GM04503 (cell line): ENCODE data around the gene KCNK10.
A peak's percentile ranks its signal among the peaks of the same experiment; 100 is the strongest.

Source experiments
- DNase-seq: peaks from one replicate; pipeline ENCODE4 v3.0.0-alpha.2; 2012; ENCODE audit warnings: low read depth

KCNK10 gene, protein sequence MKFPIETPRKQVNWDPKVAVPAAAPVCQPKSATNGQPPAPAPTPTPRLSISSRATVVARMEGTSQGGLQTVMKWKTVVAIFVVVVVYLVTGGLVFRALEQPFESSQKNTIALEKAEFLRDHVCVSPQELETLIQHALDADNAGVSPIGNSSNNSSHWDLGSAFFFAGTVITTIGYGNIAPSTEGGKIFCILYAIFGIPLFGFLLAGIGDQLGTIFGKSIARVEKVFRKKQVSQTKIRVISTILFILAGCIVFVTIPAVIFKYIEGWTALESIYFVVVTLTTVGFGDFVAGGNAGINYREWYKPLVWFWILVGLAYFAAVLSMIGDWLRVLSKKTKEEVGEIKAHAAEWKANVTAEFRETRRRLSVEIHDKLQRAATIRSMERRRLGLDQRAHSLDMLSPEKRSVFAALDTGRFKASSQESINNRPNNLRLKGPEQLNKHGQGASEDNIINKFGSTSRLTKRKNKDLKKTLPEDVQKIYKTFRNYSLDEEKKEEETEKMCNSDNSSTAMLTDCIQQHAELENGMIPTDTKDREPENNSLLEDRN

DNA sequence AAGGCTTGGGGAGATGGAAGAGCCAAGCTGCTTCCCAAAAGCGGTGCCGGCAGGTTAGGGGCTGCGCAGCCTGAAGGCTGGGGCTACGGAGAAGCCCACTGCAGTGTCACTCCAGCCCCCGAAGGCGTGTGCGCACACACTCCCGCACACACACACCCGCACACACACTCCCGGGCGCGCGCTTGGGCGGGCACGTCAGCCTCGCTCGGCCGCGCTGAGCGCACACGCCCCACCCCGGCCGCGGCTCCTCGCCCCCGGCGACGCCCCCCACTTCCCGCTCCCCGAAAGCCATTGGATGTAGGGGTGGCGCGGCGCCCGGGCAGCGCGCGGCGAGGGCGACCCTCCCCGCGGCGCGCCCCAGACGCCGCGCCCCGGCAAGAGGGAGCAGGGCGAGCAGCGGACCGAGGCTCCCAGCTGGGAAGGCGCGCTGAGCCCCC lies at the start of gene KCNK10:
Gene KCNK10, minus strand, starts transcription at position 184 of the 437 bp plus-strand sequence. CDS start 471 bp downstream, outside the sequence.
- DNase-seq = no peak

DNA sequence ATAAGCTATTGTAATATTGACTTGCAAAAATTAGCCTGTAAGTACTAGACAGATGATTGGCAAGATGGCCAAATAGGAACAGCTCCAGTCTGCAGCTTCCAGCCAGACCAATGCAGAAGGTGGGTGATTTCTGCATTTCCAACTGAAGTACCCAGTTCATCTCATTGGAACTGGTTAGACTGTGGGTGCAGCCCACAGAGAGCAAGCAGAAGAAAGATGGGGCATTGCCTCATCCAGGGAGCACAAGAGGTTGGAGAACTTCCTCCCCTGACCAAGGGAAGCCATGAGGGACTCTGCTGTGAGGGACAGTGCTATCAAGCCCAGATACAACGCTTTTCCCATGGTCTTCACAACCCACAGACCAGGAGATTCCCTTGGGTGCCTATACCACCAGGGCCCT lies 46.4 kb upstream of the KCNK10 start:
- no peak for DNase-seq

DNA sequence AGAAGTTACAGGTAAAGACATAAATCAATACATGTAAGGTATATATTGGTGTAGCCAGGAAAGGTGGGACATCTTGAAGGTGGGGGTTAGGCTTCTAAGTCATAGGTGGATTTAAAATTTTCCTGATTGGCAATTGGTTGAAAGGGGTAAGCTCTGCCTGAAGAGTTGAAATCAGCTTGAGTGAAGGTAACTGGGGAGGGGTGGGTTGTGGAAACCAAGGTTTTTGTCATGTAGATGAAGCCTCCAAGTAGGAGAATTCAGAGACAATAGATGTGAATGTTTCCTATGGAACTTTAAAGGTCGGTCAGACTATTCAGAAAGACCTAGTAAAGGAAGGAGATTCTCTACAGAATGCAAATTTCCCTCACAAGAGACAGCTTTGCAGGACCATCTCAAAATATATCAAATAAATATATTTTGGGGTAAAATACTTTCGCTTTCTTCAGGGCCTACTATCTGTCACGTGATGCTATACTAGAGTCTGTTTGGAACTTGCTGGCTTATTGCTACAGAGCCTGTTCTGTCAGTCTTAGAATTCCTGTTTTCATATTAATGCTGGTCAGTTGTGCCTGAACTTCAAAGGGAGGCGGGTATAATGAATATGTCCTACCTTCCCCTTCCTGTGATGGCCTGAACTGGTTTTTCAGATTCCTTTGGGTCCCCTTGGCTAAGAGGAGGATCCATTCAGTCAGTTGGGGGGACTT lies 41.8 kb upstream of the KCNK10 start:
- DNase-seq = no peak

DNA sequence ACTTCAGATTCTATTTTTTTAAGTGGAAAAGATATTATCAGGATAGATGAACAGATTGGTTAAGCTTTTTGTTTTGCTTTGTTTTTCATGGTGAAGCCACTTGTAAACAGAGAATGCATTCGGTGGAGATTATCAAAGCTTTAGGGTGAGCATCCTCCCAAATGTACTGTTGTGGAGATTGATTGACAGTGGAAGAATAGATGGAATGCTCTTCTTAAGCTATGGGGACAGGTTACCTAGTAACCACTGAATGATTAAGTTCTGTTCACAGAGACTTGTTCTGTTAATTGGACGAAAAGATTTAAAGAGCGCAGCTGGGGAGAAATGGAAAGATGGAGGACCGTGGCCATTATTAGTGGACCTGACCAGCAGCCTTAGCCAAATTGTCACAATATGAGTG lies 40.6 kb upstream of the KCNK10 start:
- no peak for DNase-seq

DNA sequence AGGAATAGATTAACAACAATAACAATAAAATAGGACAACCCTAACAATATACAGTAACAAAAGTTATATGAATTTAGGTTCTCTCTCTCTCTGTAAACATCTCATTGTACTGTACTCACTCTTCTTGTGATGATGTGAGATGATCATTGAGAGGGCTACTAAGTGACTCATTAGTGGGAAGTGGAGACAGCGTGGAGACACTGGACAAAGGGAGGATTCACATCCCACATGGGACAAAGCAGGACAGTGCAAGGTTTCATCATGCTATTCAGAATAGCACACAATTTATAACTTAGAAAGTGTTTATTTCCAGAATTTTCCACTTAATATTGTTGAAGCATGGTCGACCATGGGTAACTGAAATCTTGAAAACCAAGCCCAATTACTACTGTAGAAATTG lies 36.4 kb upstream of the KCNK10 start:
- no peak for DNase-seq

DNA sequence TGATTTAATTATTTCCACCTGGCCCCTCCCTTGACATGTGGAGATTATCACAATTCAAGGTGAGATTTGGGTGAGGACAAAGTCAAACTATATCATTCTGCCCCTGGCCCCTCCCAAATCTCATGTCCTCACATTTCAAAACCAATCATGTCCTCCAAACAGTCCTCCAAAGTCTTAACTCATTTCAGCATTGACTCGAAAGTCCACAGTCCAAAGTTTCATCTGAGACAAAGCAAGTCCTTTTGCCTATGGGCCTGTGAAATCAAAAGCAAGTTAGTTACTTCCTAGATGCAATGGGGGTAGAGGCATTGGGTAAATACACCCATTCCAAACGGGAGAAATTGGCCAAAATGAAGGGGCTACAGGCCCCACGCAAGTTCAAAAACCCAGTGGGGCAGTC lies 31.3 kb upstream of the KCNK10 start:
- no peak for DNase-seq

DNA sequence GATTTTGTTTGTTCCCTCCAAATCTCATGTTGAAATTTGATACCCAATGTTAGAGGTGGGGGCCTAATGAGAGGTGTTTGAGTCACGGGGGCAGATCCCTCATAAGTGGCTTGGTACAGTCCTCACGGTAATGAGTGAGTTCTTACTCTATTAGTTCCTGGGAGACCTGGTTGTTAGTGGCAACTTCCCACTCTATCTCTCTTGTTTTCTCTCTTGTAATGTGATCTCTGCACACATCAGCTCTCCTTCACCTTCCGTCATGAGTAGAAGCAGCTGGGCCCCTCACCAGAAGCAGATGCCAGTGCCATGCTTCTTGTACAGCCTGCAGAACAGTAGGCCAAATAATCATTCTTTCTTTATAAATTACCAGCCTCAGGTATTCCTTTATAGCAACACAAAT lies 29.6 kb upstream of the KCNK10 start:
- no peak for DNase-seq

DNA sequence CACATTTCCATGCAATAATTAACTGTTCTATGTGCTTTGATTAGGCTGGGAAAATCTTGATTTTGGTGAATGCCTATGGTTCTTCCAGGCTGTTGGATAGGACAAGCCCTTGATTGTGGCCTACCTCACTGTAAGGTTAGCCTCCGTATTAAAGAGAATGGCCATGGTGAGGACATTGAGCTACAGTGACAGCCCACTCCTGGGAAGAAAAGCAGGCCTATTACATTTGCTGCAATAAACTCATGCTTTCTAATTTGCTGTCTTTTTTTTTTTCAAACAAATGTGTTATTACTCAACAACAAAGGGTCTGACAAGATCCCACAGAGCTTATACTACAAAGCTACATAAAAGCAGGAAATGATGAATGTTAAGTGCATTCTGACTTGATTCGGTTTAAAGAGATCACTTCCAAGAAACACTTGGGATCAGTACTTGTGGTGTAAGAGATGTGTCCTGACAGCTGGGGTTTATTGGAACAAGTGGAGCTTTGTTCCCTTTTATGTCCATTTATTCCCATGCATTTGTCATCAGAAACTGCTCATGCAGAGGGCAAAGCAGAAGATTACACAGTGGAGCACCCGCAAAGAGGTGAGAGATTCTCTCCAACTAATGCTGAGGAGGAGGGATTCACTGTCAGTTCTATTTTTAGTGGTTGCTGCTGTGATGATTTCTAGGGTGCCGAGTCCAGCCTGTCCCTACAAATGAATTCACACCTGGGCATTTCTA lies 29.1 kb upstream of the KCNK10 start:
- no peak for DNase-seq

DNA sequence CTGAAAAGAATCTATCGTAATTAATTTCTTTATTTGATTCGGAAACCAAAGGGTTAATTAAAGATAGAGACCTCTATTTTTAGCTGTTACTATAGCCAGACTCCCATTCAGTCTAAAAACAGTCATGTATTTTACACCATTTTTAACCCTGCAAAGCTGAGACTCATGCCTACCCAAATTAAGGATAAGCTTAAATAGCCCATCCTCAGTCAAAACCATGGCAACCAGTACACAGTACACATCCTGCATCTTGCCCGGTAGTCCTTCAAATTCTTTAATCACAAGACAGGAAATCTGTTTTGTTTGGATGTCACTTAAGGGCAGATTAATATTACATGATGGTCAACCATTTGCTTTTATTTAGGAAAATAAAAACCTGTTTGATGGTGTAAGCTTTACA lies 25.5 kb upstream of the KCNK10 start:
- no peak for DNase-seq

DNA sequence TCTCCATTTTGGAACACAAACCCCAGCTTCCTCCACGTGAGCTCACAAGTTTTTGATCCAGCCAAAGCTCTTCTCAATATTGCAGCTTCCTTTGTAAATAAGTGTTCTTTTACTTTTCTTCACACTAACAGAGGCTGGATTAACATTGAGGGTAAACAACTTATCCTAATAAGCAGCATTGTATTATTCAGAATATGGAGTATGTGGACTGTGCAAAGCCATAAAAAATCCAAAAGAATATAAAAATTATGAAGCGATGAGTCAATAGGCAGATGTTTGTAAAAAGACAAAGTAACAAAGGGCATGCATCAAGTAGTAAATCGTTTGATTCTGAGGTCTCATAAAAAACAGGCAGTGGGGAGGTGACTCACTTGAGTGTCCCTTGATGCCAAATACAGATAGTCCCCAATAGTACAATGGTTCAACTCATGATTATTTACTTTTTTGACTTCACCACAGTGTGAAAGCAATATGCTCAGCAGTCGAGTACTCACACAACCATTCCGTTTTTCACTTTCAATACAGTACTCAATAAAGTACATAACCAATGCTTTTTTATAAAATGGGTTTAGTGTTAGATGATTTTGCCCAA lies 23.1 kb upstream of the KCNK10 start:
- DNase-seq = peak; percentile 8

DNA sequence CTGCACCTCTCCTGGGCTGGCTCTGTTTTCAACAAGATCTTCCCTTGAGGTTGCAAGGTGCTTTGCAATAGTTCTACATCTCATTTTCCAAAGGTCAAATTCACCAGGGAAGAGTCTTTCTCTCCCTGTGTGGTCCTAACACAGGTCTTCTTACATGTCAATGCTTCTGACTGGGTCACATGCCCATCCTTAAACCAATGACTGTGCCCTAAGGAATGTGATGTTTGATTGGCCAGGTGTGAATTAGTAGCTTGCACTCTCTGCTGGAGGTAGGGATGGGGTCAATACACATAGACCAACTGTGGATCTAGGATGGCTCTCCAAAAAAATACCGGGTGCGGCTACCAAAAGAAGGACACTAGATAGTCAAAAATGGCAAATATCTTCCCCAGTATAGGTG lies 19.9 kb upstream of the KCNK10 start:
- no peak for DNase-seq

DNA sequence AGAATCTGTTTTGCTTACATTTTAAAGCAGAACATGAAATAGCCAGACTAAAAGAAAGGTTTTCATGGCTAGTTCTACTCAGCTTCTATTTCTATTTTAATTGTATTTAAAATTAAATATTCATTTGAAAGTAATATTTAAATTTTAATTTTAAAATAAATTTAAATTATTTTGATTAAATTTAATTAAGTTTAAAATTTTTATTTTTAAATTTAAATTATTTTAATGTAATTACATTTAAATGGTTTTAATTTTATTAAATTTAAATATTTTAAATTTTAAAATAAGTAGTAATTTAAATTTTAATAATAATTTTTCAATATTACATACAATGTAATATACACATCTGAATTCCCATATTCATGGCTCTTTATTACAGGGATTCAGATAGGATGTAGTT lies 17.3 kb upstream of the KCNK10 start:
- DNase-seq = no peak

DNA sequence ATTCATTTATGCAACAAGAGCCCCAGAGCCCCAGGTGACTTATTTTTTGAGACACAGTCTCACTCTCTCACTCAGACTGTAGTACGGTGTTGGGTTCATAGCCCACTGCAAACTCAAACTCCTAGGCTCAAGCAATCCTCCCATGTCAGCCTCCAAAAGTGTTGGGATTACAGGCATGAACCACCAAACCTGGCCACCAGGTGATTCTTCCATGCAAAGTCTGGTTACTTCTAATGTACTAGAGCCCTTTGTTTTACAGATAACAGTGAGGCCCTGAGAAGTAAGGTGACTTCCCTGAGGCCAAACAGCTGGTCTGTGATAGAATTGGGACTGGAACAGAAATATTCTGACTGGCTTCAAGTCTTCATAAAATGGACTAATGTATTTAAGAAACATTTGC lies 10.0 kb upstream of the KCNK10 start:
- no peak for DNase-seq

DNA sequence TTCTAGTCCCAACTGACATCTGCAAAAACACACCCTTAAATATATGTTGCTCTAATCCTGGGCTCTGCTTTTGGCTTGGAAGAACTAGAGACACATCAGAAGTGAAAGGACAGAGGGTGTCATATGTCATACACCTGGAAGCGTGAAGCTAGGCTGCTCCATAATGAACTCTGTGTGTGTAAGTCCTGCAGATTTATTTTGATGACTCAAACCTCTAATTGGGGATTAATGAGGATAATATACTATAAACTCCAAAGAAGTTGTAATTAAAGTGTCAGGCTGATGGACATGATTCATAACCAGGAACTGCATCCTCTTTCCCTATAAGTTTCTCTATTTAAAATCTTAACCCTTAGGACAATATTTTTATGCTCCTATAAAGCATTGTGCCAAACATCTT lies 4.4 kb upstream of the KCNK10 start:
- DNase-seq = no peak

DNA sequence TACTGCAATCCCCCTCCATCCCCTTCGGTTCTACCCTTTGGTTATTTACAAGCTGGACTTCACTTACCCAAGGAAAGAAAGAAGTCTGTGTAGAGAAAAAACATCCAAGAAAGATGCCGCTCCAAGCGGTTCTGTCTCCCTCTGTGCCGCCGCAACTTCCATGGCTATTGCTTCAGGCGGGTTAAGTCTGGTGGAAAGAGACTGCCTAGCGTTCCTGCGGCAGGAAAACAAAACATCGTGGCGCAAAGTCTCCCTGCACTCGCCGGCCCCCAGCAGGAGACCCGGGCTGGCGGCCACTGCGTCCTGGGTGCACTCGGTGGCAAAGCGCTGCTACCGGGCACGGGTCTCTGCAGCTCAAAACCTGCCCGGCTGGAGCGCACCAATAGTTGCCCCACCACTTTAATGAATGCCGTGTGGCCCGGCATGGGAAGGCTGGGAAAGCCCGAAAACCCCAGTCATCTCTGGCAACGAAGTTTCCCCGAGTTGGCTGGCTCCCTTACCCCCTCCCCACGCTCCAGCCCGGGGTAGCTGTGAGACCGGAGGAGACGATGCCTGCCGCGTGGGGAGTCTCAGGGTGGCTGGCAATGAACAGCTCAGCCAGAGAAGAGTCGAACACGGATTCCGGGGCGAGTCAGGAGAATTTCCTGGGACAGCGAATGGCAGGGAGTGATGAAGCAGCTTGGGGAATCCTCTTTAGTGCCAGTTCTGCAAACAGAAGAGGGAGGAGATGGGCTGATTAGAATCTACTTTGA lies 3.5 kb upstream of the KCNK10 start:
- no peak for DNase-seq

DNA sequence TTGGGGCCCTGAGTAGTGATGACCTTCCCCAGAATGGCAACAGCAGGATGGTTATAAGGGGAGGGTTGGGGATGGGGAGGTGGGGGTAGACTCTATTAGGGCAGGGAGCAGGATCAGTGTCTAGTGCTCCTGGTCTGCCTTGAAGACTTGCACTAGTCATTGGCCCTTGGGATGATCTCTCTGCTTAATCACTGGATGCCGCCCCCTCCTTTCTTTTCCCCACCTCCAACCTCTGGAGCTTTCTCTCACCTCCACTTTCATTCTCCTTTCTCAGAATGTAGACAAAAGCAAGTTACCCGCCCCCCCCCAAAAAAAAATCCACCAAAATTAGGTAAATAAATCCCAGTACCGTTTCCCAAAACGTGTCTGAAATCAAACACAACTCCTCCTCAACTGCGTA lies 2.8 kb upstream of the KCNK10 start:
- DNase-seq = no peak

DNA sequence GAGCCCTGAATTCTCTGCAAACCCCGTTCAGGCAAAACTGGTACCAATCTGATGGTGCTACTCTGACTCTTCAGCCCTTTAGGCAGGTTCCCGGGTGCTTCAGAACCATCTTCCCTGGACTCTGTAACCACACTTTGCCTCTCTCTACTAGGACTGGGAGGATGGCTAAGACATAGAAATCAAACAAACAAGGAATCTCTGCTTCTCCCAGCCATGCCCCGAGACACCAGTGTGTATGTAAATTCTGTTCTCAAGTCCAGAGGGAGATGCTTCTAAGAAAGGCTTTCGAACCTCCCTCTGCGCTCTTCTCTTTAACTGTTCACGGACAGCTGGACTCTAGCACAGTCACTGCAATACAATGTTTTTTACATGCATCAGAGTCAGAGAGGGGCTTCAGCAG lies 1.9 kb upstream of the KCNK10 start:
- no peak for DNase-seq

DNA sequence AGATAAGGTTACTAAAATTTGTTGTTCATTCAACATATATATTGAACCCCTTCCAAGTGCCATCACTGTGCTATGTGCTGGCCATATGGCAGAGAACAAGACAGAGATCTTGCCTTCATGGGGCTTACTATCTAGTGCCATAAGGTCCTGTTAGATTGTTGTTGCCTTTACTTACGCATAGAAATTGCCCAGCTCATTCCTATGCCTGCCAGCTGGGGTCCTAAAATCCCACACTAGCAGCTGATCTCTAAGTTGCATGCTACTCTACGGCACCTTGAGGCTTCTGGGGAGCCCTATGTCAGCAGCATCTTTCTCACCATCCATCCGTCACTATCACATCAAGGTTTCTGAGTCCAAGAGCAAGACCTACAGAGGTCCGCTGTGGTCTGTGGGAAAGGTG lies 1.4 kb upstream of the KCNK10 start:
- no peak for DNase-seq

DNA sequence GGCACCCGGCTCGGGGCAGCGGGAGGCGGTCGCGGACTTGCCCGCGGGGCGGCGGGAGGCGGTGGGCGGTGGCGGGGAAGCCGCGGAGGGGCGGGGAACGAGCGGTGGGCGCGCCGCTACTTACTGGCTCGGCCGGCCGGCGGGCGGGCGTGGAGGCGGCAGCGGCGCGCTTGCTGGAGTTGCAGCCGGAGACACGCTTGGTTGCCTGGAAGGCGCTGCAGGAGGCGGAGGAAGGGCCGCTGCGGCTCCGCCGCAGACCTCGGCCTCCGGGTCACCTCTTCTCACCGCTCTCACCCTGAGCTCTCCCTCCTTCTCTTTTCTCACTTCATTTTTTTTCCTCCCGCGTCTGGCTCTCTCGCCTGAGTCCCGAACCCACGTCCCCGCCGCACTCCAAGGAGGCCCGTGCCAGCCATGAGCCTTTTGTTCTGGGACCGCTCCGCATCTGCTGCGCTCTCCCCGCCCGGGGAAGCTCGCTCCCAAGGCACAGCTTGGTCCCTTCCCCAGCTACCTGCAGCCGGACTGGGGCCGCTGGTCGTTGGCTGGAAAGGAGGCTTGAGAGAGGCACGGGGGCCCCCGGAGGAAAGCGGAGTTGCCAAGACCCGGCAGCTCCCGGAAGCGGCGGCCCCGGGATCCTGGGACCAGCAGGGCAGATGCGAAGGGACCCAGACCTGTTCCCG lies 592 bp upstream of the KCNK10 start:
- no peak for DNase-seq

DNA sequence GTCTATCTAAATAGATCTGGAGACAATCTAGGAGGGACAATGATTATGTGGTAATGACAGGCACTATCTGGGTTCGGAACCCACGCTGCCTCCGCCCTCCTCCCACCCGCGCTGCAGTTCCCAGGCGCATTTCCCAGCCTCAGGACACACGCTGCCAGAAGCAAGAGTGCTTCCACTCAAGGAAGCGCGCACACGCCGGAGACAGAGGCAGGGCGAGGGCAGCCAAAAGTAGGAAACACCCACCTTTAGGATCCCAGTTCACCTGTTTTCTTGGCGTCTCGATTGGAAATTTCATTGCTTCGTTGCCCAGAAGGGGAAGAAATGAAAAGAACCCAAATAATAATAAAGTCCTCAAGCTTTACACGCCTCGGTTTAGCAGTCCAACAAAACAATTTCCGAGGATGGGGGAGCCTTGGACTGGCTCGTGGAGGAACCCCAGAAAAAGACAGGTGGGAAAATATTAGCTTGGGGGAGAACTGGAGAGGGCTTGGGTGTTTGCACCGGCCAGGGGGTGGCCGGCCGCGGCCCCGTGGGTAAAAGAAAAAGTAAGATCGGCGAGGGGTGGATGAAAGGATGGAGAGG lies 474 bp downstream of the KCNK10 start:
- DNase-seq = no peak
